Measurements from ENCODE around the gene MRPL46.

MRPL46 gene

DNA sequence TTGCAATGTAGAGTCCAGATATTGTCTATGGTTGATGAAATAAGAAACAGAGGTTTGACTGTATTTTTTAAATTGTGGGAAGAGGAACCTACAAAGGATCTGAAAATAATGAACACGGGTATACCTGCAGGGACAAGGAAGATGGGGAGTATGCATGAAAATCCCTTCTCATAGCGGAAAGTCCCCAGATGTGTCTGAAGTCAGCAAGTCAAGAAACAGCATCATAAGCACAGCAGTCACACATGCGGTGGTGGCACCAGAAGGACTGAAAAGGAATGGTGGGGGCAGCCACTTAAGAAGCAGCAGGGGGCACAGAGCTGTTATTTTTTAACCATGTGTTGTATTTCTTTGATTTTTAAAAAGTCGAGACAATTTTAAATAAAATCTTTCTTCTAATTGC lies 5.0 kb upstream of the MRPL46 start:
- TF ChIP-seq, protein P1, sequence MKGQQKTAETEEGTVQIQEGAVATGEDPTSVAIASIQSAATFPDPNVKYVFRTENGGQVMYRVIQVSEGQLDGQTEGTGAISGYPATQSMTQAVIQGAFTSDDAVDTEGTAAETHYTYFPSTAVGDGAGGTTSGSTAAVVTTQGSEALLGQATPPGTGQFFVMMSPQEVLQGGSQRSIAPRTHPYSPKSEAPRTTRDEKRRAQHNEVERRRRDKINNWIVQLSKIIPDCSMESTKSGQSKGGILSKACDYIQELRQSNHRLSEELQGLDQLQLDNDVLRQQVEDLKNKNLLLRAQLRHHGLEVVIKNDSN (IDR thresholded peaks at IDR 0.05) = no peak
- TF ChIP-seq RAD21 (IDR thresholded peaks at IDR 0.05; ENCODE audit: low read depth) (no peak), NFIC (IDR thresholded peaks at IDR 0.05) (no peak), YY1 (IDR thresholded peaks at IDR 0.05; ENCODE audit: low read depth) (no peak), ZBTB7A (IDR thresholded peaks at IDR 0.05; ENCODE audit: low read depth) (no peak), TCF12 (IDR thresholded peaks at IDR 0.05; ENCODE audit: low read depth) (no peak), TEAD4 (IDR thresholded peaks at IDR 0.05) (no peak), EP300 (IDR thresholded peaks at IDR 0.05; ENCODE audit: borderline replicate concordance) (no peak), TAF1 (IDR thresholded peaks at IDR 0.05; ENCODE audit: low read depth) (no peak), CREB1 (IDR thresholded peaks at IDR 0.05; ENCODE audit: low read depth) (no peak), EGR1 (IDR thresholded peaks at IDR 0.05) (no peak), FOXM1 (IDR thresholded peaks at IDR 0.05; ENCODE audit: borderline replicate concordance, low read depth) (no peak), CEBPB (IDR thresholded peaks at IDR 0.05) (no peak)
- TF ChIP-seq, protein P2, sequence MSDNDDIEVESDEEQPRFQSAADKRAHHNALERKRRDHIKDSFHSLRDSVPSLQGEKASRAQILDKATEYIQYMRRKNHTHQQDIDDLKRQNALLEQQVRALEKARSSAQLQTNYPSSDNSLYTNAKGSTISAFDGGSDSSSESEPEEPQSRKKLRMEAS (IDR thresholded peaks at IDR 0.05) = no peak
- TF ChIP-seq, protein P3, sequence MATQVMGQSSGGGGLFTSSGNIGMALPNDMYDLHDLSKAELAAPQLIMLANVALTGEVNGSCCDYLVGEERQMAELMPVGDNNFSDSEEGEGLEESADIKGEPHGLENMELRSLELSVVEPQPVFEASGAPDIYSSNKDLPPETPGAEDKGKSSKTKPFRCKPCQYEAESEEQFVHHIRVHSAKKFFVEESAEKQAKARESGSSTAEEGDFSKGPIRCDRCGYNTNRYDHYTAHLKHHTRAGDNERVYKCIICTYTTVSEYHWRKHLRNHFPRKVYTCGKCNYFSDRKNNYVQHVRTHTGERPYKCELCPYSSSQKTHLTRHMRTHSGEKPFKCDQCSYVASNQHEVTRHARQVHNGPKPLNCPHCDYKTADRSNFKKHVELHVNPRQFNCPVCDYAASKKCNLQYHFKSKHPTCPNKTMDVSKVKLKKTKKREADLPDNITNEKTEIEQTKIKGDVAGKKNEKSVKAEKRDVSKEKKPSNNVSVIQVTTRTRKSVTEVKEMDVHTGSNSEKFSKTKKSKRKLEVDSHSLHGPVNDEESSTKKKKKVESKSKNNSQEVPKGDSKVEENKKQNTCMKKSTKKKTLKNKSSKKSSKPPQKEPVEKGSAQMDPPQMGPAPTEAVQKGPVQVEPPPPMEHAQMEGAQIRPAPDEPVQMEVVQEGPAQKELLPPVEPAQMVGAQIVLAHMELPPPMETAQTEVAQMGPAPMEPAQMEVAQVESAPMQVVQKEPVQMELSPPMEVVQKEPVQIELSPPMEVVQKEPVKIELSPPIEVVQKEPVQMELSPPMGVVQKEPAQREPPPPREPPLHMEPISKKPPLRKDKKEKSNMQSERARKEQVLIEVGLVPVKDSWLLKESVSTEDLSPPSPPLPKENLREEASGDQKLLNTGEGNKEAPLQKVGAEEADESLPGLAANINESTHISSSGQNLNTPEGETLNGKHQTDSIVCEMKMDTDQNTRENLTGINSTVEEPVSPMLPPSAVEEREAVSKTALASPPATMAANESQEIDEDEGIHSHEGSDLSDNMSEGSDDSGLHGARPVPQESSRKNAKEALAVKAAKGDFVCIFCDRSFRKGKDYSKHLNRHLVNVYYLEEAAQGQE (IDR thresholded peaks at IDR 0.05; ENCODE audit: low read depth) = no peak

GRCh38 chr15:88470625-88471372 lies 3.6 kb upstream of the MRPL46 start:
- TF ChIP-seq EP300 (IDR thresholded peaks at IDR 0.05; ENCODE audit: borderline replicate concordance) (no peak), CREB1 (IDR thresholded peaks at IDR 0.05; ENCODE audit: low read depth) (no peak), TCF12 (IDR thresholded peaks at IDR 0.05; ENCODE audit: low read depth) (no peak), EGR1 (IDR thresholded peaks at IDR 0.05) (no peak), CEBPB (IDR thresholded peaks at IDR 0.05) (no peak), FOXM1 (IDR thresholded peaks at IDR 0.05; ENCODE audit: borderline replicate concordance, low read depth) (no peak), TEAD4 (IDR thresholded peaks at IDR 0.05) (no peak), ZBTB7A (IDR thresholded peaks at IDR 0.05; ENCODE audit: low read depth) (no peak), TAF1 (IDR thresholded peaks at IDR 0.05; ENCODE audit: low read depth) (no peak), YY1 (IDR thresholded peaks at IDR 0.05; ENCODE audit: low read depth) (no peak), RAD21 (IDR thresholded peaks at IDR 0.05; ENCODE audit: low read depth) (no peak), NFIC (IDR thresholded peaks at IDR 0.05) (no peak)
- TF ChIP-seq, protein P1 (IDR thresholded peaks at IDR 0.05) = no peak
- TF ChIP-seq, protein P2 (IDR thresholded peaks at IDR 0.05) = no peak
- TF ChIP-seq, protein P3 (IDR thresholded peaks at IDR 0.05; ENCODE audit: low read depth) = no peak

DNA sequence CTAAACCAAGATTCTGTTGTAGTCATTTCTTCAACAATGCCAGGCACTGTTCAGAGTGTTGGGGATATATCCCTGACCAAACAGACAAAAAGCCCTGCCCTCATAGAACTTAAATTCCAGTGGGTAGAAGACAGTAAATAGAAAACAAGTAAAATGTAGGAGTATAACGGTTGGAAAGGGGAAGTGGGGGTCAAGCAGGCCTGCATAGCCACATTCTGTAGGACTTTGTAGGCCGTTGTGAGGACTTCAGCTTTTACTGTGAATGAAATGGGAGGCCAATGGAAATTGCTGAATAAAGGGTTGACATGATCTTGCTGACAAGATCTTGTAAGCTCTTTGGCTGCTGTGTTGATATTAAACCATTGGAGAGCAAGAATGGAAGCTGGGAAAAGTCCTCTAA lies 2.1 kb upstream of the MRPL46 start:
- no peak for TF ChIP-seq EP300 (IDR thresholded peaks at IDR 0.05; ENCODE audit: borderline replicate concordance)
- TF ChIP-seq TEAD4 (IDR thresholded peaks at IDR 0.05) = no peak
- TF ChIP-seq CEBPB (IDR thresholded peaks at IDR 0.05) = no peak
- TF ChIP-seq, protein P3 (IDR thresholded peaks at IDR 0.05; ENCODE audit: low read depth) = no peak
- TF ChIP-seq, protein P1 (IDR thresholded peaks at IDR 0.05) = no peak
- TF ChIP-seq TAF1 (IDR thresholded peaks at IDR 0.05; ENCODE audit: low read depth) = no peak
- TF ChIP-seq, protein P2 (IDR thresholded peaks at IDR 0.05) = no peak
- TF ChIP-seq NFIC (IDR thresholded peaks at IDR 0.05) = no peak
- TF ChIP-seq TCF12 (IDR thresholded peaks at IDR 0.05; ENCODE audit: low read depth) = no peak
- TF ChIP-seq RAD21 (IDR thresholded peaks at IDR 0.05; ENCODE audit: low read depth) = no peak
- TF ChIP-seq CREB1 (IDR thresholded peaks at IDR 0.05; ENCODE audit: low read depth) = no peak

Measured in Ishikawa (cell line).